Measurements from ENCODE around the gene PTPRA. TPM values are rescaled to one million over a fixed set of nuclear protein-coding genes. Genes with fewer than 3 reads are reported as not detected.

The PTPRA gene
- total RNA-seq, 1 donor from 2014 or later: 80.2 TPM

DNA sequence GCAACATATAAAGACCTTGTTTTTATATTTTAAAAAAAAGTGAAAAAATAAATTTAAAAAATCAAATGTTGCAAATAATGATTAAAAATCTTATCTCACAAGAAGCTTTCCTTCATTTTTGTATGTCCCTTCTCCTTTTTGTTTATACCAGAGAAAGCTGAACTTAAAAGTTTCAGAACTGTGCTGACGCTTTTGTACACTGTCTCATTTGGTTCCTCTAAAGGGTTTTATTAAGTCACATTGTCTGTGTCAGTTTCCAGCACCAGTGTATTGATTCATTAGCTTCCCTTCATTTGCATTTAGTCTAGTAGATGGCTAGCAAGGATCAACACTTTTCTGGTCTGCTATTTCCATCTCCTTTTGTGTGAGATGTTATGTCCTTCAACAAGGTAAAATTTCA lies 39.5 kb upstream of the PTPRA start:
- Mint-ChIP-seq H3K4me3 (ENCODE audit: unreplicated experiment) (no peak overlapping the region), H3K9me3 (ENCODE audit: unreplicated experiment) (no peaks in the 10 kb centered on the region), H3K27me3 (ENCODE audit: unreplicated experiment) (peaks cover 7% of the 10 kb centered on the region), H3K4me1 (ENCODE audit: unreplicated experiment) (peaks cover 10% of the 10 kb centered on the region), H3K36me3 (ENCODE audit: unreplicated experiment) (peaks cover 22% of the 10 kb centered on the region), H3K27ac (ENCODE audit: unreplicated experiment) (no peak overlapping the region)
- TF ChIP-seq CTCF (IDR thresholded peaks at IDR 0.05): no peak
- DNase-seq (ENCODE audit: extremely low spot score, unreplicated experiment): no peak

DNA sequence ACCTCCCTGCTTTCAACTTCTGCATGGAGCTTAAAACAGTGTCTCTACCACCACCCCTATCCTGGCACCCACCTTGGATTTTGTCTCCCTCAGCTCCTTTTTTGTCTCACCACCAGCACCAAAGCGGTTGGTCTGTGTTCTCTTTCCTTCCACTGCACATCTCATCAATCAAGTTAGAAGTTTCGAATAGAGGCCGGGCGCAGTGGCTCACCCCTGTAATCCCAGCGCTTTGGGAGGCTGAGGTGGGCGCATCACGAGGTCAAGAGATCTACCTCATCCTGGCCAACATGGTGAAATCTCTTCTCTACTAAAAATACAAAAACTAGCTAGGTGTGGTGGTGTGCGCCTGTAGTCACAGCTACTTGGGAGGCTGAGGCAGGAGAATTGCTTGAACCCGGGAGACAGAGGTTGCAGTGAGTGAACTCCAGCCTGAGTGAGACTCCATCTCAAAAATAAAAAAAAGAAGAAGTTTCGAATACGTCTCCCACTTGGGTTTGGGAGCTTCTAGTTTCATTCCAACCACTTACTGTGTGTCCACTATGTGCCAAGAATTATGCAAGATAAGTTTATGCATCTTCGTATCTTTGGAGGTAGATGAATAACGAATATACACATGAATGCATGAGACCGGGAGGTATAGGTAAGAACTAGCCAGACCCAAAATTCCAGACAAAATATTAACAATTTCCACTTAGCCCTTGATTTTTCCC lies 38.7 kb upstream of the PTPRA start:
- no peaks in the 10 kb centered on the region for H3K27me3 Mint-ChIP-seq (ENCODE audit: unreplicated experiment)

DNA sequence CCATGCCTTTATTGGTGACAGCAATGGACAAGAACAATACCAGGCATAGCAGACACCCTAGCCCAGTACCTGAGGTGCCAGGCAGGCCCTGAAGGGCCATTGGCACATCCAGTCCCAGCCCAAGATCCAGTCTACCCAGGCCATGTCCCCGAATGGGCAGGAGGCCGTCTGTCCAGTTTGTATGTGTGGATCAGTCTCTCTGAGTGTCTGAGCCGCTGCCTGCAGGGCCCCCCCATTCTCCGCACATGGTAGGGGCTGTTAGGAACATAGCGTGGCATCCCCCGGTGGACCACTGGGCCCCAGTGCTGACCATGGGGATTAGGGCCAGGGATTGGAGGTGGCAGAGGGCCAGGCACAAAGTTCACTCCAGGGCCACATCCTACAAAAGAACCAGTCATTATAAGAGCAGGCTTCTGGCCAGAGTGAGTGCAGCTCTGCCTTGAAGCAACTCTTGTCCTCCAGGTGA lies 37.9 kb upstream of the PTPRA start:
- Mint-ChIP-seq H3K36me3 (ENCODE audit: unreplicated experiment) (peaks cover 24% of the 10 kb centered on the region), H3K4me3 (ENCODE audit: unreplicated experiment) (no peak overlapping the region), H3K4me1 (ENCODE audit: unreplicated experiment) (peaks cover 19% of the 10 kb centered on the region), H3K9me3 (ENCODE audit: unreplicated experiment) (no peaks in the 10 kb centered on the region), H3K27me3 (ENCODE audit: unreplicated experiment) (no peaks in the 10 kb centered on the region), H3K27ac (ENCODE audit: unreplicated experiment) (no peak overlapping the region)
- TF ChIP-seq CTCF (IDR thresholded peaks at IDR 0.05): no peak
- no peak for DNase-seq (ENCODE audit: extremely low spot score, unreplicated experiment)

More for the DNA sequence above, 38.7 kb upstream of the PTPRA start:
- no peaks in the 10 kb centered on the region for H3K9me3 Mint-ChIP-seq (ENCODE audit: unreplicated experiment)
- no peak for TF ChIP-seq CTCF (IDR thresholded peaks at IDR 0.05)
- no peak for DNase-seq (ENCODE audit: extremely low spot score, unreplicated experiment)
- H3K4me1 Mint-ChIP-seq (ENCODE audit: unreplicated experiment): peaks cover 16% of the 10 kb centered on the region
- H3K36me3 Mint-ChIP-seq (ENCODE audit: unreplicated experiment): peaks cover 24% of the 10 kb centered on the region
- no peak overlapping the region for H3K27ac Mint-ChIP-seq (ENCODE audit: unreplicated experiment)
- no peak overlapping the region for H3K4me3 Mint-ChIP-seq (ENCODE audit: unreplicated experiment)

GRCh38 chr20:2836035-2836434 lies 37.2 kb upstream of the PTPRA start:
- Mint-ChIP-seq H3K9me3 (ENCODE audit: unreplicated experiment) (no peaks in the 10 kb centered on the region), H3K27me3 (ENCODE audit: unreplicated experiment) (no peaks in the 10 kb centered on the region), H3K4me3 (ENCODE audit: unreplicated experiment) (no peak overlapping the region), H3K36me3 (ENCODE audit: unreplicated experiment) (peaks cover 24% of the 10 kb centered on the region), H3K4me1 (ENCODE audit: unreplicated experiment) (peaks cover 20% of the 10 kb centered on the region), H3K27ac (ENCODE audit: unreplicated experiment) (no peak overlapping the region)
- no peak for TF ChIP-seq CTCF (IDR thresholded peaks at IDR 0.05)
- DNase-seq (ENCODE audit: extremely low spot score, unreplicated experiment): no peak

- DNase-seq (ENCODE audit: extremely low spot score, unreplicated experiment): no peak
- no peaks in the 10 kb centered on the region for H3K9me3 Mint-ChIP-seq (ENCODE audit: unreplicated experiment)
- peaks cover 17% of the 10 kb centered on the region for H3K4me1 Mint-ChIP-seq (ENCODE audit: unreplicated experiment)
- H3K27ac Mint-ChIP-seq (ENCODE audit: unreplicated experiment): no peak overlapping the region
- H3K4me3 Mint-ChIP-seq (ENCODE audit: unreplicated experiment): no peak overlapping the region
- no peak for TF ChIP-seq CTCF (IDR thresholded peaks at IDR 0.05)
- H3K27me3 Mint-ChIP-seq (ENCODE audit: unreplicated experiment): no peaks in the 10 kb centered on the region
- H3K36me3 Mint-ChIP-seq (ENCODE audit: unreplicated experiment): peaks cover 24% of the 10 kb centered on the region
Measured at GRCh38 chr20:2837221-2837960, 35.9 kb upstream of the PTPRA start.
